Fibroblast of lung (primary cell): ENCODE measurements around the gene CLN6. TPM values are rescaled to one million over a fixed set of nuclear protein-coding genes. Genes with fewer than 3 reads are reported as not detected.

Source experiments
- DNase-seq, 2 donors: peaks; one replicate each; pipeline versions ENCODE4 v3.0.0 to v3.0.0-alpha.2; 2010; ENCODE audit warnings: low read depth in 2 of 2
- H2AFZ ChIP-seq: 2 replicates; pipeline ENCODE4 v1.5.1; 2012; ENCODE audit warnings: low read length, control low read depth, inconsistent platforms
- H3K27ac ChIP-seq: 2 replicates; pipeline ENCODE4 v1.5.1; 2011; ENCODE audit warnings: low read length, control low read depth; ENCODE audit not compliant: insufficient read depth
- H3K27me3 ChIP-seq: 2 replicates; pipeline ENCODE4 v1.5.1; 2011; ENCODE audit warnings: mild to moderate bottlenecking, low read length; ENCODE audit not compliant: control insufficient read depth, insufficient read depth
- H3K36me3 ChIP-seq: 2 replicates; pipeline ENCODE4 v1.5.1; 2011; ENCODE audit warnings: low read length; ENCODE audit not compliant: control insufficient read depth, insufficient read depth
- H3K4me1 ChIP-seq: 2 replicates; pipeline ENCODE4 v1.5.1; 2011; ENCODE audit warnings: low read length; ENCODE audit not compliant: control insufficient read depth, insufficient read depth; ENCODE audit errors: extremely low read depth
- H3K4me2 ChIP-seq: 2 replicates; pipeline ENCODE4 v1.5.1; 2011; ENCODE audit warnings: low read length, control low read depth; ENCODE audit not compliant: insufficient read depth; ENCODE audit errors: extremely low read depth
- H3K4me3 ChIP-seq, 4 experiments: fragments of 200-600 bp in 1 of 4; sonication (generic) in 1 of 4; replicated peaks in 1 of 4; 2 replicates each; pipeline ENCODE4 v1.5.1; 2011 to 2016; ENCODE audit warnings: low read length in 4 of 4, low read depth in 3 of 4, mild to moderate bottlenecking in 3 of 4, control low read depth in 2 of 4, inconsistent platforms in 1 of 4, mixed read lengths in 1 of 4; ENCODE audit not compliant: insufficient read depth in 1 of 4; ENCODE audit errors: control extremely low read depth in 1 of 4
- H3K79me2 ChIP-seq: 2 replicates; pipeline ENCODE4 v1.5.1; 2012; ENCODE audit warnings: mild to moderate bottlenecking, low read length, inconsistent platforms; ENCODE audit not compliant: control insufficient read depth, insufficient read depth
- H3K9ac ChIP-seq: 2 replicates; pipeline ENCODE4 v1.5.1; 2011; ENCODE audit warnings: mild to moderate bottlenecking, low read length, control low read depth; ENCODE audit not compliant: insufficient read depth
- H3K9me3 ChIP-seq: 2 replicates; pipeline ENCODE4 v1.5.1; 2012; ENCODE audit warnings: low read depth, low read length; ENCODE audit not compliant: control insufficient read depth, insufficient read depth
- H4K20me1 ChIP-seq: 2 replicates; pipeline ENCODE4 v1.5.1; 2011; ENCODE audit warnings: low read length; ENCODE audit not compliant: control insufficient read depth, insufficient read depth; ENCODE audit errors: extremely low read depth
- EZH2 ChIP-seq: IDR thresholded peaks from 2 replicates; pipeline ENCODE4 v1.5.1; 2012; ENCODE audit warnings: low read length, control low read depth, mild to moderate bottlenecking; ENCODE audit errors: missing control alignments
- polyA plus RNA-seq, 2 donors: library from polyadenylated mRNA; depleted of rRNA in 1 of 2; stranded (reverse) in 1 of 2; unstranded in 1 of 2; fragments of >200 nt; gene quantifications; 2 replicates each; pipeline ENCODE4 v1.2.1, GENCODE V29; 2011 to 2012; ENCODE audit warnings: missing spikeins in 1 of 2
- total RNA-seq: library from RNA; depleted of rRNA; stranded (reverse); fragments of >200 nt; gene quantifications from 2 replicates; pipeline ENCODE4 v1.2.1, GENCODE V29; 2014
- TF ChIP-seq, protein P1 (sequence below), 2 donors: IDR thresholded peaks in 1 of 2; conservative IDR thresholded peaks in 1 of 2; 1 replicate in 1 of 2; 2 replicates in 1 of 2; pipeline ENCODE4 v1.5.1; 2011 to 2012; ENCODE audit warnings: low read length in 2 of 2, control low read depth in 1 of 2, inconsistent platforms in 1 of 2, low read depth in 1 of 2, mild to moderate bottlenecking in 1 of 2

CLN6 gene
- total and polyA plus RNA-seq, 2 donors (not counting 1 experiment from before 2014, with no cell fraction given) = 5.6 to 16.1 TPM

DNA sequence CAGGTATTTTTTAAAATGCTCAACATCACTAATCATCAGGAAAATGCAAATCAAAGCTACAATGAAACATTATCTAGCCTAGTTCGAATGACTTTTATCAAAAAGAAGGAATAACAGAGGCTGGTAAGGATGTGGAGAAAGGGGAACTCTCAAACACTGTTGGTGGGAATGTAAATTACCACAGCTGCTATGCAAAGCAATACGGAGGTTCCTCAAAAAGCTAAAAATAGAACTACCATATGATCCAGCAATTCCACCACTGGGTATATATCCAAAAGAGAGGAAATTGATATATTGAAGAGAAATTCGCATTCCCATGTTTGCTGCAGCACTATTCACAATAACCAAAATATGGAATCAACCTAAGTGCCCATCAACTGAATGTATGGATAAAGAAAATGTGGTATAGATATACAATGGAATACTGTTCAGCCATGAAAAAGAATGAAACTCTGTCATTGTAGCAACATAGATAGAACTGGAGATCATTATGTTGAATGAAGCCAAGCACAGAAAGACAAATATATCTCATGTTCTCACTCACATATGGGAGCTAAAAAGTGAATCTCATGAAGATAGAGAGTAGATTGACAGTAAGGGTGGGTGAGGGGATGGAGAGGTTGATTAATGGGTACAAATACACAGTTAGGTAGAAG lies 19.7 kb upstream of the CLN6 start:
- Histone ChIP-seq H3K27me3 (no peaks in the 10 kb centered on the region), H2AFZ (no peak overlapping the region)
- TF ChIP-seq, protein P1, sequence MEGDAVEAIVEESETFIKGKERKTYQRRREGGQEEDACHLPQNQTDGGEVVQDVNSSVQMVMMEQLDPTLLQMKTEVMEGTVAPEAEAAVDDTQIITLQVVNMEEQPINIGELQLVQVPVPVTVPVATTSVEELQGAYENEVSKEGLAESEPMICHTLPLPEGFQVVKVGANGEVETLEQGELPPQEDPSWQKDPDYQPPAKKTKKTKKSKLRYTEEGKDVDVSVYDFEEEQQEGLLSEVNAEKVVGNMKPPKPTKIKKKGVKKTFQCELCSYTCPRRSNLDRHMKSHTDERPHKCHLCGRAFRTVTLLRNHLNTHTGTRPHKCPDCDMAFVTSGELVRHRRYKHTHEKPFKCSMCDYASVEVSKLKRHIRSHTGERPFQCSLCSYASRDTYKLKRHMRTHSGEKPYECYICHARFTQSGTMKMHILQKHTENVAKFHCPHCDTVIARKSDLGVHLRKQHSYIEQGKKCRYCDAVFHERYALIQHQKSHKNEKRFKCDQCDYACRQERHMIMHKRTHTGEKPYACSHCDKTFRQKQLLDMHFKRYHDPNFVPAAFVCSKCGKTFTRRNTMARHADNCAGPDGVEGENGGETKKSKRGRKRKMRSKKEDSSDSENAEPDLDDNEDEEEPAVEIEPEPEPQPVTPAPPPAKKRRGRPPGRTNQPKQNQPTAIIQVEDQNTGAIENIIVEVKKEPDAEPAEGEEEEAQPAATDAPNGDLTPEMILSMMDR (conservative IDR thresholded peaks at IDR 0.05 in 1 of 2, IDR thresholded peaks at IDR 0.05 in 1 of 2; ENCODE audit: low read depth in 1 of 2, low read length in 2 of 2) = no peak
- TF ChIP-seq EZH2 = no peak

DNA sequence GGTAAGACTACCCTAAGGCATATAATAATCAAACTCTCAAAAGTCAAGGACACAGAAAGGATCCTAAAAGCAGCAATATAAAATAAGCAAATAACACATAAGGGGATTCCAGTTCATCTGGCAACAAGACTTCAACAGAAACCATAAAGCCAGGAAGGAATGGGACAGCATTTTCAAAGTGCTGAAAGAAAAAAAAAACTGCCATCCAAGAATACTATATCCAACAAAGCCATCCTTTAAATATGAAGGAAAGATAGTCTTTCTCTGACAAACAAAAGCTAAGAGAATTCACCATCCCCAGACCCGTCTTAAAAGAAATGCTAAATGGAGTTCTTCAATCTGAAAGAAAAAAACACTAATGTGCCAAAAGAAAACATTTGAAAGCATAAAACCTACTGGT lies 14.7 kb upstream of the CLN6 start:
- Histone ChIP-seq H3K9me3 (no peaks in the 10 kb centered on the region), H3K27me3 (no peaks in the 10 kb centered on the region), H3K79me2 (no peaks in the 10 kb centered on the region), H4K20me1 (no peaks in the 10 kb centered on the region), H3K4me3 (no peak overlapping the region), H3K4me2 (no peak overlapping the region), H3K4me1 (no peaks in the 10 kb centered on the region), H3K36me3 (no peaks in the 10 kb centered on the region), H3K9ac (no peak overlapping the region), H3K27ac (no peak overlapping the region), H2AFZ (no peak overlapping the region)
- no peak for DNase-seq
- TF ChIP-seq, protein P1 (conservative IDR thresholded peaks at IDR 0.05 in 1 of 2, IDR thresholded peaks at IDR 0.05 in 1 of 2; ENCODE audit: low read depth in 1 of 2, low read length in 2 of 2) = no peak
- no peak for TF ChIP-seq EZH2

More for the DNA sequence above, 19.7 kb upstream of the CLN6 start:
- H4K20me1 ChIP-seq = no peaks in the 10 kb centered on the region
- H3K36me3 ChIP-seq = no peaks in the 10 kb centered on the region
- H3K9me3 ChIP-seq = no peaks in the 10 kb centered on the region
- H3K9ac ChIP-seq = no peak overlapping the region
- H3K4me1 ChIP-seq = no peaks in the 10 kb centered on the region
- H3K4me3 ChIP-seq = no peak overlapping the region
- no peaks in the 10 kb centered on the region for H3K79me2 ChIP-seq
- no peak overlapping the region for H3K4me2 ChIP-seq
- no peak for DNase-seq
- H3K27ac ChIP-seq = no peak overlapping the region

DNA sequence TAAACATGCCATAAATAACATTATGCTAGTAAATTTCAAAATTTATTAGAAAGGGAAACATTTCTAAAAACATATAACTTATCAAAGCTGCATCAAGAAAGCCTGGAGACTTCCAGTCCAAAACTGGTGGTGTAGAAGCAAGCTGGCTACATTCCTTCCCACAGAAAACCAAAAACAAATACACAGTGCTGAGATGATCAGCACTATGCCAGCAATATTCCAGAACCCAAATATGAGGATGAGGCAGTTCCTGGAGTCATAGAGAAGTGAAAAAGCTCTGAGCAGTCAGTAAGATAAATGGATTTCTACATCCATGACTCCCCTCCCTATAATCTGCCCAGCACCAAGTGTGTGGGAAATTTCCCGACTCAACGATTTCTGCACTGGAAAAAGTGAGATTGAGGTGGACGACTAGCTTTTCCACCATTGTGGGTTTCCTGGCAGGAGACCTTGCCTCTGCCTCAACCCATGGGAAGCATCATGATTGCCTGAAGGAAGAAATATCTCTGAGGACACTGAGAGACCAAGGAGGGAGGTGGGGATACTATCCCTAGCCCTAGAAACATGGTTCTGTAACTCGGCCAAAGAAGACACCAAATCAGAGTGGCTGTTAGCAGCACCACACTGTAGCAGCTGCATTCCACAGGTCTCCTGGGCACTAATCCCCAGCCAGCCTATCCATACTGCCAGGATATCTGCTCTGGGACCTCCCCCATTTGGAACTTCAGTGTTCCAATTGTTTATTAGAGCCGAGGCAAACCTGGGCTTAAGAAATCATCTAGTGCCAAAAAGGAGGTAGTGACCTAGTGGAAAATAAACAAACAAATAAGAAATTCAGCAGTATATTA lies 11.8 kb upstream of the CLN6 start:
- no peaks in the 10 kb centered on the region for H3K36me3 ChIP-seq
- H3K4me1 ChIP-seq = no peaks in the 10 kb centered on the region
- no peaks in the 10 kb centered on the region for H4K20me1 ChIP-seq
- peak in 1 of 2 donors; percentile 15 for DNase-seq
- H3K27ac ChIP-seq = no peak overlapping the region
- H3K27me3 ChIP-seq = no peaks in the 10 kb centered on the region
- no peak overlapping the region for H3K9ac ChIP-seq
- H2AFZ ChIP-seq = no peak overlapping the region
- no peaks in the 10 kb centered on the region for H3K79me2 ChIP-seq
- no peak for TF ChIP-seq EZH2
- TF ChIP-seq, protein P1 (conservative IDR thresholded peaks at IDR 0.05 in 1 of 2, IDR thresholded peaks at IDR 0.05 in 1 of 2; ENCODE audit: low read depth in 1 of 2, low read length in 2 of 2) = no peak
- H3K4me2 ChIP-seq = no peak overlapping the region
- H3K4me3 ChIP-seq = no peak overlapping the region
- no peaks in the 10 kb centered on the region for H3K9me3 ChIP-seq
